NCI-H2029 (cell line): ENCODE data around the gene PPP1R12C.

Source experiments
- DNase-seq: peaks from one replicate; lab custom pipeline; 2025; lab: John Stamatoyannopoulos, UW

Gene PPP1R12C

DNA sequence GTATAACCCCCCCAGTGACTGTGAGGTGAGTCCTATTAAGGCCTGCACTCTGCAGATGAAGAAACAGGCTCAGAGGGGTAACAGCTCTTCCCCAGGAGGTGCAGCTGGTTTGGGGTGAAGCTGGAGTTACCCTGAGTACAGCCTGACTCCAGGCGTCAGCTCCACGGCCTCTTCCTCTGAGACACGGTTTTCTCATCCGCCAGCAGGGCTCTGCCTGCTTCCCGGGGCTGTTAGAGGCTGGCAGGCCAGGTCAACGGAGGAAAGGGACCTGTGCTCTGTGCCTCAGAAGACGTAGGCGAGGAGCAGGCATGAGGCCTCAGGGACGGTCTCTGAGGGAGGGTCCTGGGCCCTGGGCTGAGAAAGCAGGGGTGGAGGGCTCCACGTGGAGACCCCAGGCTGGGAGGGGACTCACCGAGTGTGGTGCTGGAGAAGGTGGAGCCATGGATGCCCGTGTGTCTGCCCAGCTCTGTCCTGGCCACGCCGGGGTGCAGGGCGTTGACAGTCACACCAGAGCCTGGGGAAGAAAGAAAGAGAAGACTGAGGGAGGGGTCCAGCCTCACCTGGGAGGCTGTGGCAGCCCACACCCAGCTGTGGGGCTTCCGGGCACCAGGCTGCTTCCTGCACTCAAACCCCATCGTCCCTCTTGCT is 70.3 kb downstream of the PPP1R12C start:
- no peak for DNase-seq

DNA sequence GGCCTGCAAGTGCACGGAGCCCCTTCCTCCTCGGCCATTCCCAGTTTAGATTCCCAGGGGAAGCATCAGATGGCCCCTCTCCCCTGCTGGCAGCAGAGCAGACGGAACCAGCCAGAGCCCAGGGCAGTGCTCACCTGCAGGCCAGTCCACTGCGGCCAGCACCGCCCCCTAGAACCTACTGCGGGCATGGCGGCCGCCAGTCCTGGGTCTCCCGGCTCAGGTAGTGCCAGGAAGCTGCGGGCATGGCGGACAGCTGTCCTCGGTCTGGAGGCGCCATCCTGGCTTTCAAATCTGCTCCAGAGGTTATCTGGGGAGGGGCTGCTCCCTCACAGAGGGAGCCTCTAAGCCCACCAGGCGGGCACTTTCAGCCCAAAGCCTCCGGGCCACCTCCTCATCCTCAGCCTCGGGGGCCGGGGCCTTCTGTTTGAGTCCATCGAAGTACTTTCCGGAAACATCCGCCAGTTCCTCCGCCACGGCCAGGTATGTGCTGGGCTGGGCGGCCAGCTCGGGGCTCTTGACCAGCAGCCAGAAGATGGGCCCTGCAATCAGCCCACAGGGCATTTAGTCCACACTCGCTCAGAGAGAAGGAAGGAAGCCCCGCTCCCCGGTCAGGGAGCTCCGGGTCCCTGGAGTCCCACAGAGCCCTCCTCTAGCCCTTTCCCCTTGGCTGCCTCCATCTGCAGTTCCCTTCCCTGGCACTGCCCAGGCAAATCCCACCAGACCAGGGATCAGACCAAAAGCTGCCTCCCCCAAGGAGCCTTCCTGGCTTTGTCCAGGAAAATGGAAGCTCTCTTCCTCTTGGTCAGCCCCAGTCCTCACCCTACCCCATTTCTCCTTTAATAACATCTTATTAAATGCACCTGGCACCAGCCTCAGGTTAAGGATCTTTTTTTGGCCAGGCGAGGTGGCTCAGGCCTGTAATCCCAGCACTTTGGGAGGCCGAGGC is 72.4 kb downstream of the PPP1R12C start:
- no peak for DNase-seq

- no peak for DNase-seq
These were observed 73.2 kb downstream of the PPP1R12C start for GRCh38 chr19:55044286-55044685.

GRCh38 chr19:55042688-55043087 is 74.7 kb downstream of the PPP1R12C start:
- DNase-seq = no peak

DNA sequence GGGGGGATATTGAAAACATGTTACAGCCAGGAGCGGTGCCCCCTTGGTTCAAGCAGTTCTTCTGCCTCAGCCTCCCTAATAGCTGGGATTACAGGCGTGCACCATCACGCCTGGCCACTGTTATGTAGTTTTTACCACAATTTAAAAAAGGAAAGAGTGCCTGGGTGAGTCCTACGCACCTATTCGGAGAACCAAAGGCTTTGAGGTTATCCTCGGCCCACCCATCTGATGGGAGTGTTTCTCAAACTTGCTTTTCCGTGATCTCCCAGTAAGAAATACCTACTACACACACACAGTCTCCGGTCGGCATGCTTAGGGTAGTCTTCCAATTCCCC is 75.1 kb downstream of the PPP1R12C start:
- DNase-seq = no peak

DNA sequence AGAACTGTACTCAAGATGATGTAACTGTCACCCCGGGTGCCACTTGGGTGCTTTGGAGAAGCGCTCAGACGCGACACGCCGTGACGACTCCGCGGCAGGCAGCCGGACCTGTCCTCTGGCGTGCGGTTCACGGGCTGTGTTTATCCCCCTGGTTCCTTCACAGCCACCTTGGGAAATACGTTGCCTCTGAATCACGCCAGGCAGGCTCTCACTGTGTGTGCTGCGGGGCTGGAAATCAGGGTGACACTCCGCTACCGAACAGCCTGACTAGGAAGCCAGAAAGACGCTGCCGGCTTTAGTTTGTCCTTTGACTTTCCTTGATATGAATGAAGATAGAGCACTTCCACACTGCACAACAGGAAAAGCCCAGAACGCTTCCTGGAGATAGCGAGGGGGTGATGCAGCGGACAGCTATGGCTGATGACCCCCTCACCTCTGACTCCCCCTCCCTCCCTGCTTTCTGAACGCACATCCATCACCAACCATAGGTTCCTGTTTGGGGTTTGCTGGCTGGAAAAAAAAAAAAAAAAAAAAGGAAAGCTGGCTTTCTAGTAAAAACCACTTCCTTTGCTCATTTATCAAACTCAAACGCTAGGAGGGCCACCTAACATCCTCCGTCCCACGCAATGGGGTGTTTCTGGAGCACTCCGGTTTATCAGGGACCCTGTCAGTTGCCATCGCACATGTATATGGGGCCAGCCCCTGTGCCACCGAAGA is 75.7 kb downstream of the PPP1R12C start:
- no peak for DNase-seq

GRCh38 chr19:55041244-55041626 is 76.2 kb downstream of the PPP1R12C start:
- no peak for DNase-seq
